HG03103 (cell line): ENCODE measurements around the gene NRG3.

Source experiments
- ATAC-seq: cut with Tn5 transposase; IDR thresholded peaks from one replicate; pipeline ENCODE4 v1.9.1; 2021; ENCODE audit warnings: low read depth; ENCODE audit not compliant: unreplicated experiment

NRG3 gene

DNA sequence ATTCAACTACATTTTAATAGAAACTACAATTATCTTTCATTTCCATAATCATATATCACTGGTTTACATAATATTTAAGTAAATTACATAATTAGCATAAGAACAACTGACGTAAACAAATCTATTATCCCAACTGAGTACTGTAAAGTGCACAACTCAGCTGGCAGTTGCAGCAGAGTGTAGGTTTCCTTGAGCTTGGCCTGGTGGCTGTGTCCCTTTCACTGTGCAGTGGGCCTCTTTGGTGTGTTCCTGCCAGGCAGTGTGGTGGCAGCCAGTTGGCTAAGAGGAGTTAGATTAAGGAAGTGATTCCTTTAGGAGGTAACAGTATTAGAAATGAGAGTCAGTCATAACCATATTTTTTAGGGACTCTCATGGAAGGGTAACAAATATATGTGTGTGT is 7.0 kb downstream of the NRG3 start:
- no peak for ATAC-seq

DNA sequence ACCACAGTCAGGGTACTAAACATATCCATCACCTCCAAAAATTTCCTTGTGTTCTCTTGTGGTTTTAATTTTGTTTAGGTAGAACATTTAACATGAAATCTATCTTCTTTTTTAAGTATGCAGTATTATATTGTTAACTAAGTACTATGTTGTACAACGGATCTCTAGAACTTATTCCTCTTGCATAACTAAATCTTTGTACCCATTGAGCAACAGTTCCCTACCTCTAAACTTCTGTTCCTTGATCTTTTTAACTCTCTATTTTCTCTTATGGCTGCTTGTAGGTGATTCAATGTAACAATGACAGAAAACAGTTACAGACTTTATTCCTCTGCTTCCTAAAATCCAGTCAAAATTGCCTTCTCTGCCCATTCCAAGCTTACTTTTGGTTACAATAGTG is 9.9 kb downstream of the NRG3 start:
- no peak for ATAC-seq

DNA sequence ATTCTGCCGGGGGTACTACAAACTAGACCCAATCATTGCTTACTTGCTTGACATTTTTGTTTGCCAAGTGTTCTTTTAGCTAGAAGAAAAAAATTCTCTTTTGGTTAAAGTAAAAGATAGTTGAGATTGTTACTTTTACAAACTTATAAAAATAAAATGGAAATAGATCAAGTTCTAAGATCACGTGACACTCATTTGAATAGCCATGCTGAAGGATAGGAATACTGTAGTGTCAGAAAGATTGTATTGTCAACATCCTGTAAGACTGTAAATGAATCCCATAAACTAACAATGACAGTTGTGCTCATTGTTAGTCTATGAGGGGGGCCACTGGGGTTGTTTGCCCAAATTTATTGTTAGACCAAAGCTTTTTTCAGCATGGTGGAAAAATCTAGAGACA is 10.5 kb downstream of the NRG3 start:
- no peak for ATAC-seq

DNA sequence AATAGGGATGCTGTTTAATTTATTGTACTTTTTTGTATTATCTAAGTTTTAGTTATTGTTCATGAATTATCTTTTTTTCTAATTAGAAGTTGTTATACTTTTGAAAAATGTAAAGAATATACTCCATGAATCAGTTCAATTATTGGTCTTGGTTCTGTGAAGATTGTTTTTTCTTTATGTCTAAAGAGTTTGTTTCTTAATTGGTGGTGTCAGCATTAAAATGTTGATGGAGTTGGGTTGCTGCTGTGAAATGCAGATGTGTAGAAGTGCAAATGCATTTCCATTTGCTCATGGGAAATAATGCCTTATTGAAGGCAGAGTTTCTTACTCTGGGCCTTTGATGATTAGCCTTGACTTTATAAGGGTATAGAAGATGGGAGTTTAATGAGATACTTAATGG is 11.9 kb downstream of the NRG3 start:
- ATAC-seq, result no peak

DNA sequence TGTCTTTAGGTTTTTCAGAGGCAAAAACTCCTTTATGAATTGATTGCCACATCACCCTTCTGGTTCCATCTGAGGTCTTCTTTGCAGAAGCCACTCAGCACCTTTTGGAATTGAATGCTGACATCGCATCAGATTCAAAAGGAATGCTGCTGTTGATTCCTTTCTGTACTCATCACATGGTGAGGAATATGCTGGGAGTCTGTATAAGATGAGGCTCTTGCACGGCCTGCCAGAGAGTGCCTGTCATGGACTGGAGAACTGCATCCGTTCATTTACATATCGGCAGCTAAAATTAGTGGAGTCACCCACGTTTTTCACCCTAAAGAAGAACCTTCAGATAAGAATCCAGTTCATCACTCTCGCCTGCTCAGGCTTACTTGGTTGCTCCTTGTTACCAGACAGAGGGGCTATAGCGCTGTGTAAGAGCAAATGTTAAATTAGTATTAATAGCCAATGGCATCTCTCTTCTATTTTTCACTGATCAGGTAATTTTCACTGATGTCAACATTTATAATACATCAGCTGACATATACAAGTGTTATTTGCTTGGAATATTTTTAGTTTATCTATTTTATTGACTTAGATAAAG is 14.3 kb downstream of the NRG3 start:
- no peak for ATAC-seq

DNA sequence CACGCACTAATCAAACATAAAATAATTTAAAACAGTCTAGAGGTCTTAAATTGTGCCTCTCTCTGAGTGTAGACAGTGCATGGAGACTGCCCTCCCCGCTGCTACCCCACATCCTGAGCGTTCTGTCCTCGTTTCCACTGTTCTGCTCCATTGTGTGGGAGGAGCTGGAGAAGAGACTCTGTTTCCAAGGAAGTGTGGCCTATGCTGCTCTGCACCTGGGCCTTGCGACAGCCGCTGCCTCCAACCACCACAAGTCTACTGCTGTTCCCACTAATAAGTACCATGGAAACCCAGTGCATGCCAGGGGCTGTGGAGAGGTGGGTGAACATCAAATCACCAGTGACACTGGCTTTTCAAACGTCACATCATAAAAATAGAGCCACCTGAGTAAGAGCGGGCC is 19.6 kb downstream of the NRG3 start:
- ATAC-seq, result no peak

DNA sequence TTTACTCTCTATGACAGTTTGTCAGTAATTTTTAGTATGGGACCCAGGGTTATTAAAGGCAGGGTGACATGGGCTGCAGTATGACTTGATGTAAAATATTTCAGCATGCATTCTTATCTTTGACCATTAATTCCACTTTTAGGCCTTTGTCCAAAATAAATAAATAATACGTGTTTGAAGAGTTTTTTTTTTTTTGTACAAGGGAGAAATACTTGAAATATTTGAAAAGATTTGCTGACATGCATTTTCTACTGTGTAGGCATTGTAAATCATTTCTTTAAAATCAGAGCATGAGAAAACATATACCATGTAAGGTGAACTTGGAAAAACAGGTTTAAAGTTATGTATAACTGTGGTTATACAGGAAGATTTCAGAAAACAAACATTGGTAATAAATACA is 23.5 kb downstream of the NRG3 start:
- no peak for ATAC-seq

DNA sequence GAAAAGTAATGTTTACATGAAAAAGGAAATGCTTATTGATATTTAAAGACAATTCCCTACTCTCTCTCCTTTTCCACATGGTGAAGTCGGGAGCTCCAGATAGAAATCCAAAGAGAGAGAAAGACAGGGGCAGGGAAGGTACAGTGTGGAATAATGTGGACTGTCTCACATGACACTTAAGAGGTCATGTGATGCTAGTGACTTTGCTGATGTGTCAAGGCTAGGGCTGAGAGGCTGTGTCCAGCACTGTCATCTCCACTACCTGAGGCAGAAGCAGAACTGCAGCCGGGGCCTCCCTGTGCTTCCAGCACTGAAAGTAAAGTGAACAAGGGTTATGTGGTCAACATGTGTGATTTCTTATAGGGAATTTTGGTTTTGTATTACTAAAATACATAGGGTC is 26.0 kb downstream of the NRG3 start:
- no peak for ATAC-seq

DNA sequence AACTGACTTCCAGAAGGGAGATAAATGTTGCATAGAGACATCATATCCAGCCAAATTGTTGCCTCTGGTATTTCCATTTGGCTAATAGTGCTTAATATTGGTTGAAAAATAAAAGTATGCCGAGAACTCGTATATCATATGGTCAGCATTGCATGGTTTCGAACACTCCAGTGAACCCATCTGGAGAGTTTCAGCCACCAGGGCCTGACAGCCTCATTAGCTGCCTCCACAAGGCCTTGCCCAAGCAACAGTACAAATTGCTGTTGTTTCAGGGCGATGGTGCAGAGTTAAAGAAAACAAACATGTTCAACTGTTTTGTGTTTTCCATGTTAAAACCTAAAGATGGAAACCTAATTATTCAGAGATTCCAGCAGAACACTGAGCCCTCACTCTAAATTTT is 28.5 kb downstream of the NRG3 start:
- no peak for ATAC-seq

DNA sequence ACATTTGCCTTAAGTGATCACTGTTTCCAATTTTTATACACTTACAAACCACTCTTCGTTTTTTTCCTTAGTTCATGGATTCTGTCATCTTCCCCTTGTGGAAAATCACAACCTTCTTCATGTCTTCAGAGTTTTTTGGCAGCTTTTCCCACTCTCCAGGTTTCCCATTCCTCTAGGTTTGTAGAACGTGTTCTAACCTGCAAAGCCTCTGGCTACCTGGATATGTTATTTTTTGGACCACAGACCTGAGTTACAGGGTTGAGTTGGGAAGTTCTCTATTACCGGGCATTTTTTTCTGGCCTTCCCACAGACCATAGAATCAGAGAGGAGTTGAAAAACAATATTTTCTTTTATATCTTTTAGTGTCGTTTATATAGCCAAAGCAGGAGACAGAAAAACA is 30.2 kb downstream of the NRG3 start:
- no peak for ATAC-seq

DNA sequence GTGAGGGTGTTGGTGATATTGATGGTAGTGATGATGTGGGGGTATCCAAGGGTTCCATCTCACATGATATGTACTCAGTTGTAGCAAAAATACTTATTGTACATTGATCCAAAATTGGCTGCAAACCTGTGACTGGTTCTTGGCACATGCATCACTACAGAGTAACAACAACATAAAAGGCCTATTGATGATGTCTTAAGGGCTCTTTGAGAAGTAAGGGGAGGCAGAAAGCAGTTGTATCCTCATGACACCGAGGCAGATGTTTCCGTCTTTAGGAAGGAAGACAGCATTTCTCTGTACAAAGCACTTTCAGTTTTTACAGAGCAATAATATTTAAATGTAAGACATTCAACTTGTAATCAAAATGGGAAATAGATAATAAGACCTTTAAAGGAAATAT is 34.5 kb downstream of the NRG3 start:
- no peak for ATAC-seq

DNA sequence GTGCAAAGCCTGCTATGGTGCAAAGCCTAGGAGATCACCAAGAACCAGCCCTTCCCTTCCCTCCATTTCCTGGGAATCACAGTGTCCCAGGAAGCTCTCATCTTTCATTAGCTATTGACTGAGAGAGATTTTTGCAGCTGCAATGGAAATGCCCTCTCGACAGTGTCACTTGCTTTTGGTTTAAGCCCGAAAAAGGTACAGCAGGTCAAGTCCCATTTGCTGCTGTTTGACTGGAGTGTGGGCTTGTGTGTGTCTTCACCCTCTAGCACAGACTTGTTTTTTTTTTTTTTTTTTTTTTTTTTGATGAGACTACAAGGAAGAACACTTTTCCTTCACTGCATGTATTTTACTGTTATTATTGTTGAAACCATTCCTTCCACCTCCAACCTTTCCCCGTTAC is 36.3 kb downstream of the NRG3 start:
- ATAC-seq, result no peak

DNA sequence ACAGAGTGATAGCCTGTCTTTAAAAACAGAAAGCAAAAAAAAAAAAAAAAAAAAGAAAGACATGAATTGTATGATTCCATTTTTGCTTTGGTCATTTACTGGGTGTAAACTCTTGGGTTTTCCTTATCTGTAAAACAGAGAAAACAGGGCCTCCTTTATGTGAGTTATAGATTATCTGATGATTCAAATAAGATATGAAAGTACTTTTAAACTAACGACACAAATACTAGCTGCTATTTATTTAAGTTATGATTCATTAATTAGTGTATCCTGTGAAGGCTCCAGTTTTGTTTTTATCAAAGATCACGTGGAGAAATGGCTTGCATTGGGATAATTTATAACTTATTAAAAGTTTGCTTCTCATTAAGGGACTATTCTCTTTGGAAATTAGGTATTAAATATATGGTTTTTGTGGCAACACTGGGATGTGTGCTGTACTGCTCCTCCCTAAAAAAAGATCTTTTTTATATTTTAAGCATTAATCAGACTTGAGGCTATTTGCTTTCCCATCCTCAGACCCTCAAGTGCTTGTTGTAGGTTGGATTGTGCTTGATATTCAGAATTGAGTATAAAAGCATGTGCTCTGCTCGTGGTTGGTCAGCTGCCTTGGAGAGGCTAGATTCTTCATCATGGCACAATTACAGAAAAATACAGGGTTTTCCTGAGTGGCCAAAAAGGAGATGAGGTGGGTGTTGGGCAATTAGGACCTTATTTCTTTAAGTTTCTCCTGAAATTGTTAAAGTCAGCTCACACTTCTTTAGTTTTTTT is 39.9 kb downstream of the NRG3 start:
- ATAC-seq, result no peak

DNA sequence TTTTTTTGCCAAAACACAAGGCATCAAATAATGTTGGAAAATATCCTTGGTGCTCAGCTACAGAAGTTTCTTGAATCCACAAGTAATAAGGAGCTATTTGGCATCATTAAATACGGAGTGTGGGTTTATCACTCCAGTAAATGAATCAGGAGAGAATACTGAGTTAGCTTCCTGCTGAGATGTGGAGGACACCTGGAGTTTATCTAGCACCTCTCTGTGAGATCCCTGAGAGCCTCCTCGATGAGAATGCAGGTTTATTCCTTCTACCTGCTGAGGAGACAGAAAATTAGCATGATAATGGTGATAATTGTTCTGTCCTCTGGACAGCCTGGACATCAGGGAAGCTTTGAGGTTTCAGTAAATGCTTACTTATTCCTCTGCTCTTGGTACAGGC is 40.5 kb downstream of the NRG3 start:
- ATAC-seq, result no peak

DNA sequence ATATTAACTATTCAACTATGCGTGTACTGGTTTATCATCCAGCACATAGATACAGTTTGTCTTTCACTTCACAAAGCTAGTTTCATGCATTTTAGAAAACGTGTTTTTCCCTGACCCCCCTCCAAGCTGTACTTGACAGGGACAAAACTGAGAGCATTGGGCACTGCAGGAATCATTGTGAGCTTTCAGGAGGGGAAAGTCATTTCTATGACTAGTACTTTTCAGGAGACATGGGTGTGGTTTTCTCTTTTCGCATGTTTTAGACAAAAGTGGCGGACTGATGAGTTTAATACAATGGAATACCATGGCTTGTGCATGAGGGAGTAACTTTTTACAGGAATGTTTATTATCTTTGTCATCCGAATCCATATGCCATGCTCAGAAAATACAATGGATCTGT is 42.7 kb downstream of the NRG3 start:
- ATAC-seq, result no peak

DNA sequence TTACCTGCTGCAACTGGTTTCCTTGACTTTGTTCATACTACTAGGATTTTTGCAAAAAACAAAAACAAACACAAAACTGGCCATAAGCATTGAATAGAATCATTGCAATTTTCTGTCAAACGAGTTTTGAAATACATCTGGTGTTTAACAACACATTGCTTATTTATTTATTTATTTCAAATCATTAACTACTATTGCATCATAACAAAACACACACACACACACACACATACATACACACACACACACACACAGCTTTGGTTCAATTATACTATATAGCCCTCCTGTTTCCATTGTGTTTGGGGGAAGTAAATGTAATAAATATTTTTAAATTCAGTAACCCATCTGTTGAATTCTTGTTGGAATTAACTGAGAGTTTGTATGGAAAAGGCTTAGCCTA is 43.8 kb downstream of the NRG3 start:
- no peak for ATAC-seq

DNA sequence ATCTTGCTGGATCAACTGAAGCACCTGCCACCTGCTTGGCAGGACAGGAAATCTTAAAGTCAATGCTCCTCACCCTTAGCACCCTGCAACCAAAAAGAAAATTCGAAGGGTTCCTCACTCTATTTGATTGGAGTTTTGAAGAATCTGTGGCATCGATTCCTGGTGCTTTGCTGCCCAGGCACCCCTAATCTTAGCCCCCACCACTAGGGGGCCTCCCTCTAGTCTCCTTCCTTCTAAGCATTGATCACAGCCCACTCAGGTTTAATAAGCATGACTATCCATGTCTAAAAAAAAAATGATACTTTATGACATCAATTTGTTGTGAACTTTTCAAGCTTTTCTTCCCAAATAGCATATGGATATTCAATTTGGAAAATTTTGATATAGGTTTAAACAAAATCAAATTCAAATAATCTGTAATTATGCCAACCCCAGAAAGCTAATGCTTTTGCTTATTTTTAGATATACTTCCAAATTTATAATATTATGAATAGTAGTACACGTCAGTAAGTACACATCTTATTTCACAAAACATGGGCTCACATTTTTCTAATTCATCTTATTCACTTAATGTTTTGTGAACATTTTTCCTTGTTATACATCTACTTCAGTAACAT is 45.3 kb downstream of the NRG3 start:
- no peak for ATAC-seq

DNA sequence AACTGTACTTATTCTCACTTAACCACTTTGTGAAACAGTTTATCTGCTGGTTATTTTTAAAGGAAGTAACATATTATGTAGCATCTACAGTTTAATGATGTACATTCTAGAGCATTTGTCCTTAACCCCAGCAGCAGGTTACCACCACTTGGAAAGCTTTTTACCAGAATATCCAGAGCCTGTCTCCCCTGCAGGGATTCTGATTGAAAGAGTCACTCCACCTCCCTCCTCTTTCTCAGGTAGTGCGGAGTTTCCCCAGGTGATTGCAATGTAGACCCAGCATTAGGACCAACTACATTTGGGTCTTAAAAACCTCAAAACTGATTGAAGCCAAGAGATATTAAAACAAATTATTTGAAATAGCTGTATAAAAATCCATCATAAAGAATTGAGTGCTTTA is 53.1 kb downstream of the NRG3 start:
- no peak for ATAC-seq

DNA sequence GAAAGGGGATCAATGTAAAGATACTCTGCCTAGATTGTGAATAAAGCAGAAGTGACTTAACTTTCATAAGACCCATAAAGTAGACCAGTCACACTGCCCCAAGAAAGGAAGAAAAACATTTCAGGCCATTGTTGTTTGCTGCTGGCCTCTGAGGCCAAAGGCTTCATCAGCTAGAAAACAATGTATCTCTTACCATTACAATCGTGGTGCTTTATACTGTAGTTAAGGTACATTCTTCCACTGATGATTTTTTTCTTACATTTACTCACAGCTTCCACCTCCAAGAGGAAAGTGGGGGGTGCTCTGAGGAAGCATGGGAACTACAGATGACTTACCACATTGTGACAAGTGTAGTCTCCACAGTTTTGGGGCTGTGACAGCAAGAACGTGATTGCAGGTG is 68.6 kb downstream of the NRG3 start:
- ATAC-seq, result no peak

DNA sequence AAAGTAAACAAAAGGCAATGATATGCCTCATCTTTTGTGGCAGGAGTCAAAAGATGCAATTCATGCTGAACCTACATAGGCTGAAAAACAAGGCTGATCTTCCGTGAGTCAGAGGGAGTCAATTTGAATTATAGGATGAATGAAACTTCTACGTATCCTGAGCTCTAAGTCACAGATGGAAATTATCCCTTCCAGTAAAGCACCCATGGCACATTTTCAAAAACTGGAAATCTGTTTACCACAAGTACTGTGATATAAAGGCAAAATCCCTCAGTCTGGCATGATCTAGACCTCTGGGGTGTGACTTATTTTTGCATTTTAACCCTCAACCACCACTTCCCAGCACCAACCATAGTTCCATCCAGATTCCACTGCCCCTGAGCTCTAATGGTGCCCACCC is 69.6 kb downstream of the NRG3 start:
- no peak for ATAC-seq

DNA sequence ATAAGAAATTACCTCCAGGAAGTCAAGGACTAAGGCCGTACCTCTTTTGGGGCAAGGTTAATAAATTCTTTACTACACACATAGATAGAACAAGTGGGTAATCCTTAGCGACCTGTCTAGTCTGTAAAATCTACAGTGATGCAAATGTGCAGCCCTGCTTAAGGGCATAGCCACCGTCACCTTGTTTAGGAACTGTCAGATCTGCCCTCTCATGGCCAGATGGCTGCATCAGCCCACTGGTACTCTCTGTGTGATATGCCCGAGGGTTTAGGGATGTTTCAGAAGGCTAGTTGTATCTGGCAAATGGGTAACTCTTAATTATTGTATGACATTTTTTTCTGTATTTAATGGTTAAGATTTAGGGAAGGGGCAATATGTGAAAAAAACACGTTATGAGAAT is 74.3 kb downstream of the NRG3 start:
- no peak for ATAC-seq

DNA sequence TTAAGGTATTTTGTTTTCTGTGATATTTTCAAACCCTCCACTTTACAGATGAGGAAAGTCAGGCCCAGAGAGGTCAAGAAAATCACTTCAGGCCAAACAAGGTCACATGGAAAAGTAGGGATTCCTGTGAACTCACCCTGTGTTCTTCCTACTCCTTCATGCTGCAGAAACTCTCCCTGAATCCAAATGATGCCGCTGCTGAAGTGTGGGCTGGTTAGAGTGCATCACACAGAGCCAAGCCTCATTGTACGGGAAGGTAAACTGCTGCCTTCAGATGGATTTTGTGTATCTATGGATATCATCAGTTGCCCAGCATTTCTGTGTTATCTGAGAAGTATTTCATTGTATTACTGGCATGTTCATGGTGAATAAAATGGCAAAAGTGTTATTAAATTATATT is 75.4 kb downstream of the NRG3 start:
- no peak for ATAC-seq
